ENCODE data around the gene DIDO1.

DIDO1 gene

GRCh38 chr20:62839261-62839660, 87.0 kb downstream of the DIDO1 start:
- no peaks in the 10 kb centered on the region; the same call in 1 of the 2 replicates for H3K9me3 ChIP-seq
- H3K4me3 ChIP-seq (ENCODE audit: low read depth, low read length), result no peak overlapping the region
- H3K36me3 ChIP-seq, result no peaks in the 10 kb centered on the region
- peaks cover 16% of the 10 kb centered on the region for H3K4me1 ChIP-seq
- no peak for TF ChIP-seq CTCF (IDR thresholded peaks at IDR 0.05; ENCODE audit: low read depth, low read length)
- no peaks in the 10 kb centered on the region for H3K27me3 ChIP-seq
- no peak for DNase-seq

- DNase-seq, result peak; percentile 86
- peaks cover 16% of the 10 kb centered on the region for H3K4me1 ChIP-seq
- TF ChIP-seq CTCF (IDR thresholded peaks at IDR 0.05; ENCODE audit: low read depth, low read length), result no peak
- H3K36me3 ChIP-seq, result no peaks in the 10 kb centered on the region
- no peaks in the 10 kb centered on the region for H3K27me3 ChIP-seq
- H3K4me3 ChIP-seq (ENCODE audit: low read depth, low read length), result no peak overlapping the region
- H3K9me3 ChIP-seq, result no peaks in the 10 kb centered on the region; the same call in 1 of the 2 replicates
Measured at GRCh38 chr20:62838128-62838891, 88.0 kb downstream of the DIDO1 start.

GRCh38 chr20:62837790-62838127, 88.5 kb downstream of the DIDO1 start:
- Histone ChIP-seq H3K4me3 (ENCODE audit: low read depth, low read length) (no peak overlapping the region), H3K4me1 (peaks cover 18% of the 10 kb centered on the region)
- TF ChIP-seq CTCF (IDR thresholded peaks at IDR 0.05; ENCODE audit: low read depth, low read length), result no peak

GRCh38 chr20:62836967-62837490, 89.3 kb downstream of the DIDO1 start:
- no peaks in the 10 kb centered on the region; the same call in 1 of the 2 replicates for H3K9me3 ChIP-seq
- H3K4me3 ChIP-seq (ENCODE audit: low read depth, low read length), result no peak overlapping the region
- DNase-seq, result no peak
- TF ChIP-seq CTCF (IDR thresholded peaks at IDR 0.05; ENCODE audit: low read depth, low read length), result no peak
- no peaks in the 10 kb centered on the region for H3K36me3 ChIP-seq
- no peaks in the 10 kb centered on the region for H3K27me3 ChIP-seq
- peaks cover 23% of the 10 kb centered on the region for H3K4me1 ChIP-seq

More at GRCh38 chr20:62837790-62838127, 88.5 kb downstream of the DIDO1 start:
- DNase-seq, result no peak
- H3K36me3 ChIP-seq, result no peaks in the 10 kb centered on the region
- no peaks in the 10 kb centered on the region; the same call in 1 of the 2 replicates for H3K9me3 ChIP-seq
- H3K27me3 ChIP-seq, result no peaks in the 10 kb centered on the region

GRCh38 chr20:62835931-62836861, 90.1 kb downstream of the DIDO1 start:
- peaks cover 27% of the 10 kb centered on the region for H3K4me1 ChIP-seq
- H3K27me3 ChIP-seq, result no peaks in the 10 kb centered on the region
- H3K36me3 ChIP-seq, result no peaks in the 10 kb centered on the region
- TF ChIP-seq CTCF (IDR thresholded peaks at IDR 0.05; ENCODE audit: low read depth, low read length), result no peak
- DNase-seq, result no peak
- H3K9me3 ChIP-seq, result no peaks in the 10 kb centered on the region; the same call in 1 of the 2 replicates
- H3K4me3 ChIP-seq (ENCODE audit: low read depth, low read length), result no peak overlapping the region

Data from BE2C (cell line).